PFSK-1 (cell line): ENCODE measurements around the gene RBM33.

Experiments
- REST ChIP-seq, 2 experiments: IDR thresholded peaks; 2 replicates each; pipeline versions ENCODE4 v1.6.1 to v1.8.0; 2011 to 2012; ENCODE audit warnings: low read depth in 2 of 2, low read length in 2 of 2, control low read depth in 1 of 2, inconsistent platforms in 1 of 2, mild to moderate bottlenecking in 1 of 2, moderate library complexity in 1 of 2; ENCODE audit not compliant: insufficient read depth in 1 of 2
- SIN3A ChIP-seq: IDR thresholded peaks from 2 replicates; pipeline ENCODE4 v1.6.1; 2012; ENCODE audit warnings: mild to moderate bottlenecking, low read length, moderate library complexity, borderline replicate concordance; ENCODE audit not compliant: insufficient read depth
- TAF1 ChIP-seq: IDR thresholded peaks from 2 replicates; pipeline ENCODE4 v1.6.1; 2012; ENCODE audit warnings: low read length, control low read depth, borderline replicate concordance; ENCODE audit not compliant: insufficient read depth

- TF ChIP-seq REST (IDR thresholded peaks at IDR 0.05; ENCODE audit: insufficient read depth in 1 of 2, low read depth in 2 of 2, low read length in 2 of 2) (no peak), TAF1 (no peak), SIN3A (no peak)
Measured at GRCh38 chr7:155798673-155799439, 154.4 kb downstream of the RBM33 start.
